Ishikawa (cell line): ENCODE measurements around the gene RFNG.

ENCODE experiments used
- CREB1 ChIP-seq: IDR thresholded peaks from 2 replicates; pipeline ENCODE4 v1.6.1; 2012; ENCODE audit warnings: low read depth
- EGR1 ChIP-seq: IDR thresholded peaks from 2 replicates; pipeline ENCODE4 v1.6.1; 2012
- EP300 ChIP-seq: IDR thresholded peaks from 2 replicates; pipeline ENCODE4 v1.6.1; 2012; ENCODE audit warnings: borderline replicate concordance
- MAX ChIP-seq: IDR thresholded peaks from 2 replicates; pipeline ENCODE4 v1.6.1; 2012
- NFIC ChIP-seq: IDR thresholded peaks from 2 replicates; pipeline ENCODE4 v1.6.1; 2012
- REST ChIP-seq: IDR thresholded peaks from 2 replicates; pipeline ENCODE4 v1.6.1; 2012; ENCODE audit warnings: low read depth, mild to moderate bottlenecking
- TAF1 ChIP-seq: IDR thresholded peaks from 2 replicates; pipeline ENCODE4 v1.6.1; 2012; ENCODE audit warnings: low read depth, mild to moderate bottlenecking
- YY1 ChIP-seq: IDR thresholded peaks from 2 replicates; pipeline ENCODE4 v1.6.1; 2012; ENCODE audit warnings: low read depth

GRCh38 chr17:82016875-82017459, 34.6 kb downstream of the RFNG start:
- TF ChIP-seq TAF1 (no peak), NFIC (no peak), EP300 (no peak), MAX (no peak), EGR1 (no peak), YY1 (no peak), CREB1 (no peak), REST (no peak)
